ENCODE measurements around the gene SIRT5.

Gene SIRT5

DNA sequence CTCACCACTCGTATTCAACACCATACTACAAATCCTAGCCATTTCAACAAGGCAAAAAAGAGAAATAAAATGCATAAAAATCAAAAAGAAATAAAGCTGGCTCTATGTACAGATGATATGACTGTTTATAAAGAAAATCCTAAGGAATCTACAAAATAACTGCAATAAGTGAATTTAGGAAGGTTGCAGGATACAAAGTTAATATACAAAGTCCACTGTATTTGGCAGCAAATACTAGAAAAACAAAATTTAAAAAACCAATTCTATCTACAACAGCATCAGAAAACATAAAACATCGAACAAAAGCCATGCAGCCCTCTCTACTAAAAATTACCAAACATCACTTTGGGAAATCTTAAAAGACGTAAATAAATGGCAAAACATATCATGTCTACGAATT, 89.6 kb downstream of the SIRT5 start:
- Histone ChIP-seq H3K4me2 (ENCODE audit: low read length) (no peak overlapping the region), H3K27me3 (ENCODE audit: control insufficient read depth, insufficient read depth, low read length) (no peaks in the 10 kb centered on the region), H3K9me3 (ENCODE audit: control insufficient read depth, low read length) (no peaks in the 10 kb centered on the region), H3K4me1 (no peaks in the 10 kb centered on the region), H3K4me3 (ENCODE audit: low read depth, low read length) (no peak overlapping the region), H2AFZ (no peak overlapping the region), H3K27ac (no peak overlapping the region), H3K9ac (no peak overlapping the region), H3K79me2 (peaks cover 26% of the 10 kb centered on the region), H3K36me3 (ENCODE audit: control insufficient read depth, insufficient read depth, low read length) (no peaks in the 10 kb centered on the region)
- no peak for TF ChIP-seq CTCF (IDR thresholded peaks at IDR 0.05)
